Colon (tissue), 2 donors: Measurements from ENCODE around the gene MFSD2A.
"Not testable (repeated sequence)": the region's sequence is repeated elsewhere in the genome, so short reads cannot be mapped to it uniquely, and the experiment has no call there.

ENCODE experiments used
- FAIRE-seq: peaks from 2 replicates; lab custom pipeline; 2012; peaks lifted over from hg19 to GRCh38; lab: Jason Lieb, UNC
- donor health status: control.
- donor health status: control.

Gene MFSD2A

DNA sequence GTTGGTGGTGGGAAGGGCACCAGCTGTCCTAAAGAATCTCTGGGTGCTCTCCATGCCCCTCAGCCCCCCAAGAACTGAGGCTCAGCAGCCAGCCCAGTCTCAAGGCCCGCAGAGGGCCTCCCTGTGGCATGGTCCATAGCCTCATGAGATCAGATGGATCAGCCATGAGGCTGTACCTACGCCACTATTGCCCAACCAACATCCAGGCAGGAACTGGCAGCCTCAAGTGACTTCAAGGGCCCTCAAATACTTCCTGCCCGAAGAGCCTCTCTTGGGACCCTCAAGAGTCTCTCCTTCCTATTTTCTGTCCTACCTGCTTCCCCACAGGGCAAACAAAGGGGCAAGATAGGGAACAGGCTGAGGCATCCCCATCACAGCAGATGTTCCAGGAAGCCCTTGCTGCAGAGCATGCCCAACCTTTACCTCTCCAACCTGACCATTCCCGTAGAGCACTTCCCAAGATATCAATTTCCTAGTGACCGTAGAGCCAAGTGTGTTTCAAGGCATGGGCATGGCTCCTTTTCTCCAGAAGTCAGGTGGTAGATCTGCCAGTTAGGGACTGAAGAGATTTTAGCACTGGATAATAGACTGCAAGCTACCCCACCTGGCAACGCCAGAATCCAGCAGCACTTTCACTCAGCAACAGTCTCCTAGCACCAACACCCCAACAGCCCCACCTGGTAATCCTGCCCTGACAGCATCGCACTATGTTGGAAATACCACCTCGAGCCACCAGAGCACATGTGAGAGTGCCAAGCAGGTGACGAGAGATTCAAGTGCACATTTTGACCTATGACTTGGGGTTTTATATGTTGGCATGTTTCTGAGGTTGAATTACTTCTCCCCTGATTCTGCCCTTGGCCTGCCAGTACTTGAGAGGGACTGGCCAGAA lies 13.7 kb upstream of the MFSD2A start:
- FAIRE-seq = no peak

DNA sequence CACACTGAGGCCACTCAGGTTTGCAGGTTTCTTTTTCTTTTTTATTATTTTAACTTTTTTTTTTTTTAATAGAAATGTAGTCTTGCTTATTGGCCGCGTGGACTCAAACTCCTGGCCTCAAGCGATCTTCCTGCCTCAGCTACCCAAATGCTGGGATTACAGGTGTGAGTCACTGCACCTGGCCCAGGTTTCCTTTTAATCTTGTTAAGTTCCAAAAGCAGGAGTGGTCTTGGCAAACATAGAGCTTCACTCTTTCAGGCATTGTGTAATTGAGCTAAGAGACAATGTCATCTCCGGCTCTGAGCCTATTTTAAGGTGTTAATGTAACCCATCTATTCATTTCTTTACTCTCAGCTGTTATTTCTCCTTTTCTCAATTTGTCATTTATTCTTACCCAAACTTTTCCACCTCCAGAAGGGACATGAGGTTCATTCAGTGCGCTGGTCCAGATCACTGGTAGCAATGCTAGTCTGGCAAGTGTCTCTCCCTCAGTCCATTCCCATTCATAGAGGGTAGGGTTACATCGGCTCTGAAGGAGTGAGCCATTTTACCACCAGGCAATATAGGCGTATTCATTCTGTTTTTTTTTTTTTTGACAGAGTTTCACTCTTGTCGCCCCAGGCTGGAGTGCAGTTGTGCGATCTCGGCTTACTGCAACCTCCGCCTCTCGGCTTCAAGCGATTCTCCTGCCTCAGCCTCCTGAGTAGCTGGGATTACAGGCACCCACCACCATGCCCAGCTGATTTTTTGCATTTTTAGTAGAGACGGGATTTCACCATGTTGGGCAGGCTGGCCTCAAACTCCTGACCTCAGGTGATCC lies 11.3 kb upstream of the MFSD2A start:
- FAIRE-seq = no peak

DNA sequence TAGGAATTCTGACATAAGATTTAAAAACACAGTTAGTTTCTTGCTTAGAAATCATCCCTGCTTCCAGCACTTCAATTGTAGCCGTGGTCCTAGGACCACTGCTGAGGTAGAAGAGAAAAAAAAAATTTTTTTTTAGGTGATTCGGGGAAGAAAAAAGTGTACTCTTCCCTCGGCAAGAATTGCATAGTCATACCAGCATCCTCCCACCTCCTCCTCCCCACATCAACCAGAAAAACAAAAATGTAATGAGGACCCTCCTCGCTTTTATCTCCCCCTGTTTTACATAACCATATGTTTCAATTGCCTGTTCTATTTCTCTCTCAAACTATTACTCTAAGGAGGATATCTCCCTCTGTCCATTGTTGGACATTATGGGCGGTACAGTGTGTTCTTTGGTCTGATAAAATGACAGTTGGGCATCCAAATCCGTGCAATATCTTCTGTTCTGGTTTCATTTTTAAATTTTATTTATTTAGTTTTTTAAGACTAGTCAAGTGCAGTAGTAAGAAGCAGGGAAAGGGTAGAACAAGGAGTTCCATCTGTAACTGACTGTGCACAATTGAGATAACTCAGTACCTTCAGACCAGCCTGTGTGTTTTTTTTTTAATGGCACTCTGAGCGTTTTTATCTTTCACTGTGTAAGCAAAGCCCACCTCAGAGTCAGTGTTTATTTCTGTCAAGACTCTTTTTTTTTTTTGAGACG lies 10.4 kb upstream of the MFSD2A start:
- no peak for FAIRE-seq

DNA sequence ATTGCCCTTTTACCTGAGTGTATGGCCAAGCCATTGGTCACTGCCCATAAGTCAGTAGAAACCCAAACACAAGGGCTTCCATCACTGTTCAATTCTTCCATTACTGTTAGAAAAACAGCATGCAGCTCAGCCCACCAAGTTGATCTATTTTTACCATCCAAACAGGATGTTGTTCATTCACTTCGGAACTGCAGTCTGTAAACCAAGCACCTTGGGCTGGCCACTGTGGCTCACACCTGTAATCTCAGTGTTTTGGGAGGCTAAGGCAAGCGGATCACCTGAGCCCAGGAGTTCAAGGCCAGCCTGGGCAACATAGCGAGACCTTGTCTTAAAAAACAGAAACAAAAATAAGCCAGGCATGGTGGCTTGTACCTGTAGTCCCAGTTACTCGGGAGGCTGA lies 8.7 kb upstream of the MFSD2A start:
- FAIRE-seq = no peak

DNA sequence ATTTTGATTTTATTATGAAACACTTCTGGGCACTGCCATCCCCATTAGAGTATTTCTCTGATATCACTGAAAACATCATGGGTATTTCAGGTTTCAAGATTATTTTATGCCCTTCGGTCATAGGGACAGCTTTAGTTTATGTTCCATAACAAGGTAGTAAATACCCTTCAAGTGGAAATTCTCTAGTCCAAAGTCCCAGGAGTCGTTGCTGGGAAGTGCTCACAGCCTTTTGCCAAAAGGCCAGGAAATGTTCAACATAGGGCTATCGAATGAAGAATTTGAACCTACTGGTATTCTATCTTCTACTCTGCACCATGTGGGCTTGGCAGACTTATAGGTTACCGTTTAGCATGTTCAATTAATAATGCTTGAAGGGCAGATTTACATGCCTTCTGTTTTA lies 7.7 kb upstream of the MFSD2A start:
- no peak for FAIRE-seq

- FAIRE-seq = no peak
Observed at GRCh38 chr1:39949891-39950290, 5.1 kb upstream of the MFSD2A start.

- FAIRE-seq = no peak
Observed at GRCh38 chr1:39951926-39952325, 3.0 kb upstream of the MFSD2A start.

GRCh38 chr1:39952359-39953110 lies 2.4 kb upstream of the MFSD2A start:
- no peak for FAIRE-seq

GRCh38 chr1:39954324-39954869 lies 548 bp upstream of the MFSD2A start:
- no peak for FAIRE-seq

DNA sequence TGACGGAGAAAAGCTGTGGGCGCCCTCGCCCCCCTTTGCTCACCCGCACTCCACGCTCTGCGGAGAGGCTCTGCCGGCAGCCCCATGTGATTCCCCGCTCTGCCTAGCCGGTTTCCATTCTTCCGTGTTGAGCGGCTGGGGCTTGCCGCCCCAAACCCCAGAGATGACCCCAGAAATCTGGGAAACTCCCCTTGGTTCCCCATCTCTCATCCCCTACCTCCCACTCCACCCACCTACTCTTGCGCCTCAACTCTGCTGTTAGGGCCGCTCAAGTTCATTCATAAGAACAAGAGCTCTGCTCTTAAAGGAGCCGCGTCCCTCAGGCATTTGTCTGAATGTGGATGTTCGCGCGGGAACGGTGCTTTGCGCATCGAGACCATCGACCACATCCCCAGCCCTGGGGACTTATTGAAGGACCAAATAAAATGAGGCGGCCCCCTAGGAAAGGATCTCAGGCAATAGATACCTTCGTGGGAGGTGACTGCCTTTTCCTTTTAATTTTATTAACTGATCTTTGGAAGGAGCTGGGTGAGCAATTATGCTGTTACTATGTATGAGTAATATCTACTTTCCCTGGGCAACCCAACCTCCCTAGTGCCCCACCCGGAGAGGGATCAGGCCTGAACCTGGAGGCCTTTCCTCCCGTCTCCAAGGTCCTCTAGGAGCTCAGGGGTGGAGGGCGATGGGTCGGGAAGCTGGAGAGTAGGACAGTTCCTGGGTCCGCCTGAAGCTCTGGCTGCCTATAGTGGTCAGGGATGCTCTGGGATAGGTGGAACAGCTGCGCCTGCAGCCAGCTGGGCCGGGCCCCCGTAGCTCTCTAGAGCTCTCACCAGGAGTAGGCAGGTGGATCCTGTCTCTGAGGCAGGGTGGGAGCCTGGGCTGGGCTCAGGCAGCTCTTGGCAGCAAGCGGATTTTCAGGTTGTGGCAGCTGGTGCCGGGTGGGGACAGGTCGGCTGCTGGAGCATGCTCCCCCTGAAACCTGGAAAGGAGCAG lies 898 bp downstream of the MFSD2A start:
- no peak for FAIRE-seq

GRCh38 chr1:39957299-39958015 lies 2.5 kb downstream of the MFSD2A start:
- no peak for FAIRE-seq

DNA sequence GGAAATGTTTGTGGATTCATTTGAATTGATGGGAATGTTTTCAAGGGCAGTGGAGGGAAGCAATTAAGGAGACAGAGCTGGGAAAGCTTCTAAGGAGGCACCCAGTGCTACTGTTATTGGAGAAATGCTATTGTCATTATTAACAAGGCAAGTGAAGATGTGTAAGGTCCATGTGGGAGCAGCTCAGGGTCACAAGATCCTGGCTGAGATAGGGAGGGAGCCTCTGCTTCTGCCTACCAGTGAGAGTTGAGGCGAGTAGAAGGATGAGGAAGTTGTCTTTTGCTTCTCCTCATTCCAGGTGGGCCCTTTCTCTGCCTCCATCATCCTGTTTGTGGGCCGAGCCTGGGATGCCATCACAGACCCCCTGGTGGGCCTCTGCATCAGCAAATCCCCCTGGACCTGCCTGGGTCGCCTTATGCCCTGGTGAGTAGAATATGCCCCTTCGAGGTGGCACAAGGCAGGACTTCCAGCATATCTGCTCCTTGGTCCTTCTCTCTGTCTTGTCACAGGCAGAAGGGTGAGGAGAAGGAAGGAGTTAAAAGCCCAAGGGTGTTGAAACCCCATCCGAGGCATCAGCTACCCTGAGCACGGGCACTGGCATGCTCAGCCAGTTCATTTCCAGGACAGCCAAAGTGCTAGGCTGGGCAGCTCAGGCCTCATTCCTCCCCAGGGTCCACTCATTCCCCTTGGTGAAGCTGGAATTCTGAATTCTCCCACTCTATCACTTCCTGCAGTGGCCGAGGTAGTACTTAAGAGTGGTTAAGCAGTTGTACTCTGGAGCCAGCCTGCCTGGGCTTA lies 3.7 kb downstream of the MFSD2A start:
- no peak for FAIRE-seq

- no peak for FAIRE-seq
Observed at GRCh38 chr1:39959651-39960333, 4.8 kb downstream of the MFSD2A start.

- no peak for FAIRE-seq
Observed at GRCh38 chr1:39960431-39960958, 5.5 kb downstream of the MFSD2A start.

DNA sequence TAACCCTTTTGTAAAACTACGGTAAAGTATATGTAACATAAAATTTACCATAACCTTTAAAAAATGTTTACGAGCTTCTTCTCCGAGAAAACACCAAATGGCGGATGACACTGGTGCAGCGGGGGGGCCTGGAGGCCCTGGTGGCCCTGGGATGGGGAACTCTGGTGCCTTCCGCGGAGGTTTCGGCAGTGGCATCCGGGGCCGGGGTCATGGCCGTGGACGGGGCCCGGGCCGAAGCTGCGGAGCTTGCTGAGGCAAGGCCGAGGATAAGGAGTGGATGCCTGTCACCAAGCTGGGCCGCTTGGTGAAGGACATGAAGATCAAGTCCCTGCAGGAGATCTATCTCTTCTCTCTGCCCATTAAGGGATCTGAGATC lies 7.5 kb downstream of the MFSD2A start:
- no peak for FAIRE-seq

- not testable (repeated sequence) for FAIRE-seq
Observed at GRCh38 chr1:39962964-39963363, 8.0 kb downstream of the MFSD2A start.

- FAIRE-seq = no peak
Observed at GRCh38 chr1:39964552-39964951, 9.6 kb downstream of the MFSD2A start.

DNA sequence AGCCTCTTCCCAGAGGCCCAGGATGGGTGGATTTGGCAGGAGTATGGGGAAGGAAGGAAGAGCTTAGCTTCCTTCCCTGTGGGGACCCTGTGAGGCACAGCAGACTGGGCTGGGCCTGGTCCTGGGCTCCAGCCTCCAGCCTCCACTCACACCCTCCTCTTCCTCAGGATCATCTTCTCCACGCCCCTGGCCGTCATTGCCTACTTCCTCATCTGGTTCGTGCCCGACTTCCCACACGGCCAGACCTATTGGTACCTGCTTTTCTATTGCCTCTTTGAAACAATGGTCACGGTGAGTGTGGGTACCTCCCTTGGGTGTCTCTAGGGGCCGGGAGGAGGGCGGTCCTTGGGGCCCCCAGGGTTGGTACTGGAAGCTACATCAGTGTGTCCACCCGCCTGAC lies 10.1 kb downstream of the MFSD2A start:
- FAIRE-seq = no peak
